SJCRH30 (cell line): ENCODE results near the gene NRDC. TPM values are rescaled to one million over a fixed set of nuclear protein-coding genes. Genes with fewer than 3 reads are reported as not detected.

Source experiments
- DNase-seq, 2 experiments: peaks; one replicate each; pipeline ENCODE4 v3.0.0-alpha.2; 2015 to 2020
- H3K27ac ChIP-seq: fragments of 250-450 bp; sonication (Bioruptor Pico); 2 replicates; pipeline ENCODE4 v1.5.1; 2020; ENCODE audit warnings: mild to moderate bottlenecking, moderate library complexity
- H3K27me3 ChIP-seq: fragments of 250-450 bp; sonication (Bioruptor Pico); 2 replicates; pipeline ENCODE4 v1.5.1; 2020; ENCODE audit warnings: mild to moderate bottlenecking, moderate library complexity
- H3K36me3 ChIP-seq: fragments of 250-450 bp; sonication (Bioruptor Pico); 2 replicates; pipeline ENCODE4 v1.5.1; 2020; ENCODE audit warnings: mild to moderate bottlenecking, moderate library complexity
- H3K4me1 ChIP-seq: fragments of 250-450 bp; sonication (Bioruptor Pico); 2 replicates; pipeline ENCODE4 v1.5.1; 2020; ENCODE audit warnings: mild to moderate bottlenecking, moderate library complexity
- H3K4me3 ChIP-seq: fragments of 250-450 bp; sonication (Bioruptor Pico); 2 replicates; pipeline ENCODE4 v1.5.1; 2020; ENCODE audit warnings: mild to moderate bottlenecking, moderate library complexity
- H3K9me3 ChIP-seq: fragments of 250-450 bp; sonication (Bioruptor Pico); replicated peaks from 2 replicates; pipeline ENCODE4 v1.5.1; 2020; ENCODE audit warnings: mild to moderate bottlenecking, moderate library complexity
- total RNA-seq: library from RNA; depleted of rRNA; stranded (reverse); fragments of >200 nt; shearing (Covaris generic); gene quantifications from 2 replicates; pipeline ENCODE4 v1.2.3, GENCODE V29; 2014; rRNA removed

Gene NRDC
- total RNA-seq, 1 experiment from 2014 or later, result 94.6 TPM

GRCh38 chr1:51750729-51751128, 127.8 kb downstream of the NRDC start:
- Histone ChIP-seq H3K36me3 (peaks cover 61% of the 10 kb centered on the region), H3K27me3 (no peaks in the 10 kb centered on the region), H3K27ac (no peak overlapping the region), H3K9me3 (no peaks in the 10 kb centered on the region), H3K4me3 (no peak overlapping the region), H3K4me1 (no peaks in the 10 kb centered on the region)
- no peak for DNase-seq

GRCh38 chr1:51750218-51750617, 128.3 kb downstream of the NRDC start:
- H3K4me1 ChIP-seq, result no peaks in the 10 kb centered on the region
- H3K27ac ChIP-seq, result no peak overlapping the region
- H3K4me3 ChIP-seq, result no peak overlapping the region
- no peaks in the 10 kb centered on the region for H3K27me3 ChIP-seq
- no peaks in the 10 kb centered on the region for H3K9me3 ChIP-seq
- H3K36me3 ChIP-seq, result peaks cover 66% of the 10 kb centered on the region
- DNase-seq, result peak in 1 of 2 experiments; percentile 13

DNA sequence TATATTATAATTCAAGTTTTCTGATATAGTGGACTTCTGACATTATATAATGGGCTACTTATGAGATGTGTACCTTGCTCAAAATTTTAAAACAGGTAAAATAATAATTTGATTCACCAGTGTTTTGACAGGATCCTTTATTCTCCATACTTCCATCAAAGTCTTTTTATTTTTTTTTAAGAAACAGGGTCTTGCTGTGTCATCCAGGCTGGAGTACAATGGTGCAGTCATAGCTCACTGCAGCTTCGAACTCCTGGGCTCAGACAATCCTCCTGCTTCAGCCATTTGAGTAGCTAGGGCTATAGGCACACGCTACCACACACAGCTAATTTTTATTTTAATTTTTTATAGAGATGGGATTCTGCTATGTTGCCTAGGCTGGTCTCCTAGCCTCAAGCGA, 129.4 kb downstream of the NRDC start:
- Histone ChIP-seq H3K4me3 (no peak overlapping the region), H3K27ac (no peak overlapping the region), H3K36me3 (peaks cover 62% of the 10 kb centered on the region), H3K27me3 (no peaks in the 10 kb centered on the region), H3K9me3 (no peaks in the 10 kb centered on the region), H3K4me1 (no peaks in the 10 kb centered on the region)
- DNase-seq, result no peak

DNA sequence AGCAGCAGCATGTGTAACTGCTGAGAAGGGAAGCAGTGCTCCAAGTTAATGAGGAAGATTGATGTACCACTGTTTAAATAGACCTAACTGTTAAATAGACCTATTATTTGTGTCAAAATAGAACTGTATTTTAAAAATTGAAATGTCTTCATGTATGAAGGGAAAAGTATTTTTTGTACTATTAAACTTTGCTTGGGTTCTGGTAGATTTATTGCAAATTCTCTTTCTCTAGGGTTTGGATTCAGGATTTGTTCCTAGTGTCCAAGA, 133.3 kb downstream of the NRDC start:
- peaks cover 31% of the 10 kb centered on the region for H3K36me3 ChIP-seq
- no peak for DNase-seq
- H3K27ac ChIP-seq, result no peak overlapping the region
- no peak overlapping the region for H3K4me3 ChIP-seq
- no peaks in the 10 kb centered on the region for H3K4me1 ChIP-seq
- H3K27me3 ChIP-seq, result no peaks in the 10 kb centered on the region
- H3K9me3 ChIP-seq, result no peaks in the 10 kb centered on the region

DNA sequence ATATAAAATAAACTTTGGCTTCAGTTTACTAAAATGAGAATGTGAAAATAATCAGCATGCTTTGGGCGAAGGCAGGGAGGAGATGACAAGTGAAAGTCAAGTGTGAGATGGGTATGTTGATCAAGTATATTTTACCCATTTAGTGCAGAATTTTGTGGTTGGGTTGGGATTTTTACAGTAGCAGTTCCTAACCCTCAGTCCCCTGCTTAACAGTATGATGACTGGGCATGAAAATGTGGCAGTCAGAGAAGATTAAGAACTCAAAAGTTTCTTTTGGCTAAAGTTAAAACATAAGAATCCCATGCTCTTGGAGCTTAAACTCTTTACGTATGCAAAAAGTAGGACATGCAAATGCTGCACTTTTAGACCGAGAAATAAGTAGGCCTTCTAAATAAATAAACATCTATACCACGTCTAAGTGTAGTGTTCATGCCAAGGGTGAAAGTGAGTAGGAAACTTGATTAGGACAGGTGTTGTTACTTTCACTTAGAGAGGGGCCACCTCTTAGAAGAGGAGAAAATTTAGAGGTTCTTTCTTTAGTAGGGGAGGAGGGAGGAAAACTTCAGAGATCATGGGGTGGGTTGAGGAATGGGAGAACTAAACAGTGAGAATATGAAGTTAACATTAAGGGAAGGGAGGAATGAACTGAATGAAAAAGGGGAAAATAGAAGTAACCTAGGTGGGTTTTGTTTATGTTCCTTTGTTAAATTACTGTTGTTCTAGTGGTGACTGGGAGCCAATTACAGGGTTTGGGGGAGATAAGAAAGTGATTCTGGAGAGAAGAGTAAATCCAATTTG, 133.8 kb downstream of the NRDC start:
- no peaks in the 10 kb centered on the region for H3K27me3 ChIP-seq
- no peak for DNase-seq
- H3K27ac ChIP-seq, result no peak overlapping the region
- H3K36me3 ChIP-seq, result peaks cover 26% of the 10 kb centered on the region
- no peak overlapping the region for H3K4me3 ChIP-seq
- no peaks in the 10 kb centered on the region for H3K4me1 ChIP-seq
- H3K9me3 ChIP-seq, result no peaks in the 10 kb centered on the region

DNA sequence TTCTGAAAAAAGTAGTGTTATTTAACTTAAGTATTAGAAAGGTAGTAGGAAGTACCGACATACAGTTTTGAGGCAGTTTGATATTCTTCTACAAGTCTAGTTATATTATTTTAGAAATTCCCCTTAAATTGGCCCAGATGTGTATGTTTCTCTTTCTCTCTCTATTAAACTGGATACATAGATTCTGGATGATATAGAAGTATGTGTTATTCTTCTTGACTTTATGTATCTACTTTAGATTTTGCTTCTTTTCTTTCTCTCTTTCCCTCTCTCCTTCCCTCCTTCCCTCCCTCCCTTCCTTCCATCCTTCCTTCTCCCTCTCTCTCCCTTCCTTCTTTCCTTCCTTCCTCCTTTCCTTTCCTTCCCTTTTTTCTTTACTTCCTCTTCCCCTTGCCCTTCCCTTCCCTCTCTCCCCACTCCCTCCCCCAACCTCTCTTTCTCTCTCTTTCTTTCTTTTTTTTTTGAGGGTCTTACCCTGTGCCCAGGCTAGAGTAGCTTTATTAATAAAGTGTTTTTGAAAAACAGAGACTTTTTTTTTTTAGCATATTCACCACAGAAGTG, 137.3 kb downstream of the NRDC start:
- no peaks in the 10 kb centered on the region for H3K9me3 ChIP-seq
- no peak overlapping the region for H3K27ac ChIP-seq
- H3K36me3 ChIP-seq, result peaks cover 5% of the 10 kb centered on the region
- H3K27me3 ChIP-seq, result no peaks in the 10 kb centered on the region
- no peak for DNase-seq
- H3K4me1 ChIP-seq, result no peaks in the 10 kb centered on the region
- H3K4me3 ChIP-seq, result no peak overlapping the region

DNA sequence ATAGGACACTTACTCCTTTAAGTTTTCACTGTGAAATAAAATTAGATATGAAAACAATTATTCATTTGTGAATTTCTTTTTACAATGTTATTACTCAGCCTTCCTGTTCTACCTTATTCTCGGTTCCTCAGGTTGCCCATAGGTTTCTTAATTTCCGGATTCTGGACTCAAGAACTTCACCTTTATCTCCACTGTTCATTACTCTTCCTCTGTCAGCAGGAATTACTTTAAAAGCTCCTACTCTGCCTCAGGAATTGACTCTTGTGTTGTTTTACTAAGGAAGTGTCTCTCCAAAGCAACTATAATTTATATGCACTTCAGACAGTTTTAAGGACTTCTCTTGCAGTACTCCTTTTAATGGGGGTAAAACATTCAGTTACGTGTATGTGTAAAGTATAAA, 137.9 kb downstream of the NRDC start:
- Histone ChIP-seq H3K27ac (no peak overlapping the region), H3K27me3 (no peaks in the 10 kb centered on the region), H3K4me3 (no peak overlapping the region), H3K4me1 (no peaks in the 10 kb centered on the region), H3K9me3 (no peaks in the 10 kb centered on the region), H3K36me3 (peaks cover 4% of the 10 kb centered on the region)
- DNase-seq, result no peak

Other genes starting within 250 kb of the NRDC start
- gene RAB3B, start 112.0 kb upstream of the NRDC start, total RNA-seq, result 0.61 and 0.67 TPM in 2 replicates
- 14.3 and 15.1 TPM in 2 replicates for gene KTI12, start 155.1 kb upstream of the NRDC start, total RNA-seq
- gene TXNDC12, start 176.5 kb upstream of the NRDC start, total RNA-seq, result 32.1 and 37.0 TPM in 2 replicates
- 105 and 123 TPM in 2 replicates for gene BTF3L4, start 177.6 kb upstream of the NRDC start, total RNA-seq